ENCODE data around the gene ICOS.

ICOS gene

GRCh38 chr2:203987959-203988358 is 51.4 kb downstream of the ICOS start:
- Histone ChIP-seq H3K36me3 (ENCODE audit: low read depth) (no peaks in the 10 kb centered on the region), H3K27ac (ENCODE audit: poor library complexity, severe bottlenecking) (no peak overlapping the region), H3K4me3 (ENCODE audit: severe bottlenecking) (no peak overlapping the region), H3K9me3 (ENCODE audit: severe bottlenecking) (no peaks in the 10 kb centered on the region), H3K4me1 (ENCODE audit: insufficient read depth, poor library complexity, severe bottlenecking) (no peaks in the 10 kb centered on the region), H3K27me3 (ENCODE audit: insufficient read depth, poor library complexity, severe bottlenecking) (no peaks in the 10 kb centered on the region)
- no peak for DNase-seq (ENCODE audit: low spot score)
- ATAC-seq (ENCODE audit: low read depth), result no peak
- TF ChIP-seq CTCF (IDR thresholded peaks at IDR 0.05; ENCODE audit: poor library complexity, severe bottlenecking), result no peak

GRCh38 chr2:203988500-203989260 is 52.1 kb downstream of the ICOS start:
- H3K4me3 ChIP-seq (ENCODE audit: severe bottlenecking), result no peak overlapping the region
- H3K27me3 ChIP-seq (ENCODE audit: insufficient read depth, poor library complexity, severe bottlenecking), result no peaks in the 10 kb centered on the region

GRCh38 chr2:203989521-203989920 is 53.0 kb downstream of the ICOS start:
- Histone ChIP-seq H3K36me3 (ENCODE audit: low read depth) (no peaks in the 10 kb centered on the region), H3K9me3 (ENCODE audit: severe bottlenecking) (no peaks in the 10 kb centered on the region), H3K4me3 (ENCODE audit: severe bottlenecking) (no peak overlapping the region), H3K27ac (ENCODE audit: poor library complexity, severe bottlenecking) (no peak overlapping the region), H3K4me1 (ENCODE audit: insufficient read depth, poor library complexity, severe bottlenecking) (no peaks in the 10 kb centered on the region), H3K27me3 (ENCODE audit: insufficient read depth, poor library complexity, severe bottlenecking) (no peaks in the 10 kb centered on the region)
- ATAC-seq (ENCODE audit: low read depth) (no peak), DNase-seq (ENCODE audit: low spot score) (no peak)
- no peak for TF ChIP-seq CTCF (IDR thresholded peaks at IDR 0.05; ENCODE audit: poor library complexity, severe bottlenecking)

More at GRCh38 chr2:203988500-203989260, 52.1 kb downstream of the ICOS start:
- ATAC-seq (ENCODE audit: low read depth) (no peak), DNase-seq (ENCODE audit: low spot score) (no peak)
- H3K27ac ChIP-seq (ENCODE audit: poor library complexity, severe bottlenecking), result no peak overlapping the region
- no peaks in the 10 kb centered on the region for H3K9me3 ChIP-seq (ENCODE audit: severe bottlenecking)
- no peaks in the 10 kb centered on the region for H3K36me3 ChIP-seq (ENCODE audit: low read depth)
- no peaks in the 10 kb centered on the region for H3K4me1 ChIP-seq (ENCODE audit: insufficient read depth, poor library complexity, severe bottlenecking)
- no peak for TF ChIP-seq CTCF (IDR thresholded peaks at IDR 0.05; ENCODE audit: poor library complexity, severe bottlenecking)

- Histone ChIP-seq H3K36me3 (ENCODE audit: low read depth) (no peaks in the 10 kb centered on the region), H3K9me3 (ENCODE audit: severe bottlenecking) (no peaks in the 10 kb centered on the region), H3K27me3 (ENCODE audit: insufficient read depth, poor library complexity, severe bottlenecking) (no peaks in the 10 kb centered on the region), H3K4me3 (ENCODE audit: severe bottlenecking) (no peak overlapping the region), H3K4me1 (ENCODE audit: insufficient read depth, poor library complexity, severe bottlenecking) (no peaks in the 10 kb centered on the region), H3K27ac (ENCODE audit: poor library complexity, severe bottlenecking) (no peak overlapping the region)
- no peak for ATAC-seq (ENCODE audit: low read depth)
- DNase-seq (ENCODE audit: low spot score), result no peak
- TF ChIP-seq CTCF (IDR thresholded peaks at IDR 0.05; ENCODE audit: poor library complexity, severe bottlenecking), result no peak
Measured at GRCh38 chr2:203992509-203992908, 55.9 kb downstream of the ICOS start.

- Histone ChIP-seq H3K4me3 (ENCODE audit: severe bottlenecking) (no peak overlapping the region), H3K36me3 (ENCODE audit: low read depth) (no peaks in the 10 kb centered on the region), H3K9me3 (ENCODE audit: severe bottlenecking) (no peaks in the 10 kb centered on the region), H3K27ac (ENCODE audit: poor library complexity, severe bottlenecking) (no peak overlapping the region), H3K4me1 (ENCODE audit: insufficient read depth, poor library complexity, severe bottlenecking) (no peaks in the 10 kb centered on the region), H3K27me3 (ENCODE audit: insufficient read depth, poor library complexity, severe bottlenecking) (no peaks in the 10 kb centered on the region)
- no peak for ATAC-seq (ENCODE audit: low read depth)
- TF ChIP-seq CTCF (IDR thresholded peaks at IDR 0.05; ENCODE audit: poor library complexity, severe bottlenecking), result no peak
- DNase-seq (ENCODE audit: low spot score), result no peak
Measured at GRCh38 chr2:203993011-203993410, 56.4 kb downstream of the ICOS start.

All from RWPE2 (cell line).